Mesenchymal stem cell (in vitro differentiated cells and primary cell): Measurements from ENCODE around the gene CALCOCO2.

Experiments used
- DNase-seq: peaks from one replicate; pipeline ENCODE4 v3.0.0-alpha.2; 2013
- H2AFZ ChIP-seq: one replicate; pipeline ENCODE4 v1.6.1; 2013; ENCODE audit warnings: low read depth, mild to moderate bottlenecking, control low read depth, inconsistent platforms, low read length, moderate library complexity
- H2AK5ac ChIP-seq: 2 replicates; pipeline ENCODE4 v1.6.1; 2013; ENCODE audit warnings: low read length, moderate library complexity, mild to moderate bottlenecking, inconsistent platforms; ENCODE audit not compliant: severe bottlenecking
- H2BK120ac ChIP-seq: one replicate; pipeline ENCODE4 v1.6.1; 2013; ENCODE audit warnings: low read depth, mild to moderate bottlenecking, inconsistent platforms, low read length, moderate library complexity
- H2BK12ac ChIP-seq, 2 experiments: one replicate each; pipeline ENCODE4 v1.6.1; 2013; ENCODE audit warnings: inconsistent platforms in 2 of 2, low read length in 2 of 2, mild to moderate bottlenecking in 2 of 2, moderate library complexity in 2 of 2, control low read depth in 1 of 2
- H2BK15ac ChIP-seq: one replicate; pipeline ENCODE4 v1.6.1; 2013; ENCODE audit warnings: mild to moderate bottlenecking, low read depth, inconsistent platforms; ENCODE audit not compliant: poor library complexity, severe bottlenecking
- H2BK5ac ChIP-seq: 2 replicates; pipeline ENCODE4 v1.6.1; 2013; ENCODE audit warnings: low read depth, mild to moderate bottlenecking, low read length, control low read depth, inconsistent platforms; ENCODE audit not compliant: poor library complexity, severe bottlenecking
- H3K14ac ChIP-seq, 2 experiments: one replicate each; pipeline ENCODE4 v1.6.1; 2013; ENCODE audit warnings: inconsistent platforms in 2 of 2, low read length in 2 of 2, control low read depth in 1 of 2, mild to moderate bottlenecking in 1 of 2, moderate library complexity in 1 of 2
- H3K18ac ChIP-seq, 2 experiments: one replicate each; pipeline ENCODE4 v1.6.1; 2013; ENCODE audit warnings: inconsistent platforms in 2 of 2, low read length in 2 of 2, control low read depth in 1 of 2, low read depth in 1 of 2, mild to moderate bottlenecking in 1 of 2
- H3K23ac ChIP-seq, 2 experiments: one replicate each; pipeline ENCODE4 v1.6.1; 2013; ENCODE audit warnings: inconsistent platforms in 2 of 2, low read length in 2 of 2, mild to moderate bottlenecking in 2 of 2, moderate library complexity in 2 of 2, control low read depth in 1 of 2
- H3K27ac ChIP-seq: 2 replicates; pipeline ENCODE4 v1.5.1; 2013; ENCODE audit warnings: mild to moderate bottlenecking, moderate library complexity, low read length, control low read depth, inconsistent platforms; ENCODE audit not compliant: poor library complexity, severe bottlenecking
- H3K27me3 ChIP-seq, 2 experiments: 2 replicates each; pipeline versions ENCODE4 v1.6.1 to v1.7.0; 2013; ENCODE audit warnings: low read length in 2 of 2, mild to moderate bottlenecking in 2 of 2, moderate library complexity in 2 of 2, control low read depth in 1 of 2, inconsistent platforms in 1 of 2; ENCODE audit not compliant: control insufficient read depth in 1 of 2, insufficient read depth in 1 of 2
- H3K36me3 ChIP-seq, 2 experiments: 2 replicates each; pipeline versions ENCODE4 v1.6.1 to v1.7.0; 2013; ENCODE audit warnings: low read length in 2 of 2, control low read depth in 1 of 2, inconsistent platforms in 1 of 2, low read depth in 1 of 2, mild to moderate bottlenecking in 1 of 2; ENCODE audit not compliant: insufficient read depth in 2 of 2, control insufficient read depth in 1 of 2
- H3K4ac ChIP-seq, 2 experiments: one replicate each; pipeline ENCODE4 v1.6.1; 2013; ENCODE audit warnings: inconsistent platforms in 2 of 2, low read length in 2 of 2, mild to moderate bottlenecking in 2 of 2, moderate library complexity in 2 of 2, control low read depth in 1 of 2, low read depth in 1 of 2
- H3K4me1 ChIP-seq: 2 replicates; pipeline ENCODE4 v1.6.1; 2013; ENCODE audit warnings: low read depth, low read length, control low read depth; ENCODE audit not compliant: control insufficient read depth, insufficient read depth
- H3K4me2 ChIP-seq: 2 replicates; pipeline ENCODE4 v1.6.1; 2013; ENCODE audit warnings: low read length, mild to moderate bottlenecking, inconsistent platforms; ENCODE audit not compliant: poor library complexity, severe bottlenecking
- H3K4me3 ChIP-seq, 2 experiments: 2 replicates each; pipeline versions ENCODE4 v1.5.1 to v1.7.0; 2013; ENCODE audit warnings: low read length in 2 of 2, mild to moderate bottlenecking in 2 of 2, control low read depth in 1 of 2, low read depth in 1 of 2; ENCODE audit not compliant: insufficient read depth in 1 of 2
- H3K79me1 ChIP-seq: replicated peaks from 2 replicates; pipeline ENCODE4 v1.6.1; 2013; ENCODE audit warnings: mild to moderate bottlenecking, control low read depth, low read length, inconsistent platforms; ENCODE audit not compliant: poor library complexity, severe bottlenecking
- H3K9ac ChIP-seq: 2 replicates; pipeline ENCODE4 v1.7.0; 2013; ENCODE audit warnings: mild to moderate bottlenecking, low read length, moderate library complexity
- H3K9me3 ChIP-seq: 2 replicates; pipeline ENCODE4 v1.7.0; 2013; ENCODE audit warnings: mild to moderate bottlenecking, low read length; ENCODE audit not compliant: control insufficient read depth
- H4K8ac ChIP-seq: one replicate; pipeline ENCODE4 v1.6.1; 2013; ENCODE audit warnings: inconsistent platforms, mild to moderate bottlenecking, low read length, moderate library complexity
- H4K91ac ChIP-seq: one replicate; pipeline ENCODE4 v1.6.1; 2013; ENCODE audit warnings: mild to moderate bottlenecking, low read length, inconsistent platforms
- WGBS: methylation state at CpG from one replicate; pipeline ENCODE4 v1.1.7; 2013; ENCODE audit warnings: mixed read lengths; 5-methylcytosine and 5-hydroxymethylcytosine counted together

The CALCOCO2 gene

DNA sequence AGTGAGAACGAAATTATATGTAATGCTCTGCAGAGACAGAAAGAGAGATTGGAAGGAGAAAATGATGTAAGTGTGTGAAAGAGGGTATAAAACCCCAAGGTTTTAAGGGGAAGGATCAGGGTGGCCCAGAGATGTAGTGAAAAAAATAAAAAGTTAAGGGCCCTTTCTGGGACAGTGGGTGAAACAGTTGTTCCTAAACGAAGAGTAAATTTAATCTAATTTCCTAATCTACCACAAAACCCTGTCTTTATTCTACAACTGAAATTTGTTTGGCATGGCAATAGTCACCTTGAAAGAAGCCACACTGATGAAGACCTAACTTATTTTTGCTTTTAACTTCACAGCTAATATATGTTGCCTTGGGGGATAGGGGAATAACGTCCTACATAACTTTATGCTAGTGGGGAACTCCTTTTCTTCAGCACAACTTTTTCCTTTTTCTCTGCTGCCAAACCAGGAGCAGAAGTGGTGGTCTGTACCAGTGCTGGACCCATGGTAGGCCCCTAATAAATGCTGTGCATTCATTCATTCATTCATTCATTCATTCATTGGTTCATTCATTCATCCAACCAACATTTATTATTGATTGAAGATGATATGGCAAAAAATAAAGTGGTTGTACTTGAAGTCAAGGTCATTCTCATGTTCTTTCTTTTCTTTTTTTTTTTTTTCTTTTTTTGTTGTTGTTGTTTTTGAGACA, 25.4 kb downstream of the CALCOCO2 start:
- Histone ChIP-seq H3K18ac (no peak overlapping the region), H3K9me3 (no peaks in the 10 kb centered on the region), H2BK5ac (no peak overlapping the region), H3K27me3 (no peaks in the 10 kb centered on the region), H2BK12ac (no peak overlapping the region), H2BK15ac (no peak overlapping the region), H3K36me3 (peaks cover 36 to 82% of the 10 kb centered on the region in 2 experiments), H3K4me2 (no peak overlapping the region), H2AK5ac (no peak overlapping the region), H3K27ac (no peak overlapping the region), H4K91ac (no peak overlapping the region), H3K23ac (no peak overlapping the region), H4K8ac (no peak overlapping the region), H3K4me3 (no peak overlapping the region), H3K14ac (no peak overlapping the region), H2AFZ (no peak overlapping the region), H3K4ac (no peak overlapping the region), H3K9ac (no peak overlapping the region), H3K4me1 (no peaks in the 10 kb centered on the region), H3K79me1 (no peaks in the 10 kb centered on the region), H2BK120ac (no peak overlapping the region)
- WGBS = 87% methylated on average over 3 of the region's 3 CpGs
- no peak for DNase-seq

GRCh38 chr17:48860034-48860433, 29.2 kb downstream of the CALCOCO2 start:
- Histone ChIP-seq H3K27me3 (no peaks in the 10 kb centered on the region), H3K18ac (no peak overlapping the region), H4K91ac (no peak overlapping the region), H3K4me3 (no peak overlapping the region), H3K79me1 (no peaks in the 10 kb centered on the region), H2BK5ac (no peak overlapping the region), H3K9ac (no peak overlapping the region), H3K14ac (no peak overlapping the region), H3K27ac (no peak overlapping the region), H2AFZ (no peak overlapping the region), H3K4me2 (no peak overlapping the region), H3K4ac (no peak overlapping the region), H3K9me3 (no peaks in the 10 kb centered on the region), H4K8ac (no peak overlapping the region), H2BK12ac (no peak overlapping the region), H2BK15ac (no peak overlapping the region), H2BK120ac (no peak overlapping the region), H3K4me1 (no peaks in the 10 kb centered on the region), H2AK5ac (no peak overlapping the region), H3K23ac (no peak overlapping the region), H3K36me3 (peaks cover 34 to 87% of the 10 kb centered on the region in 2 experiments)
- no peak for DNase-seq
- 94% methylated on average over 2 of the region's 3 CpGs for WGBS

DNA sequence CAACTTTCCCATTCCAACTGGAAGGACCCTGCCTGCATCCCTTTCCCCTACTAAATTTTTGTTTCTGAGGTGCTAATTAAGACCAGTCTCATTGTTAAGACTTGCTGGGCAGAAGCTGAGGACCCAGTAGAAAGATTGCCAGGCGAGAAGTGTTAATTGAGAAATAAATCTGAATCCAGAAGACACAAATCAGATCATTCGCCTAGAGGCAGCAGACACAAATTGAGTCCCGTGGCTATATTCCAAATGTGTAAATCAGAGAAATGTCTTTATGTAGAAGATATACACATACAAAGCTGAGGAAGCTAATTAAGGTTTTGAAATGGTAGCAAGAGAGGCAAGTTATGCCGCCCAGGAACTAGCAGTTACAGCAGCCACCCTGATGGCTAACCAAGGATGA, 29.6 kb downstream of the CALCOCO2 start:
- H3K4me3 ChIP-seq = no peak overlapping the region
- no peak overlapping the region for H3K27ac ChIP-seq
- H3K4me1 ChIP-seq = no peaks in the 10 kb centered on the region
- H3K23ac ChIP-seq = no peak overlapping the region
- no peak overlapping the region for H2AK5ac ChIP-seq
- no peak overlapping the region for H2AFZ ChIP-seq
- no peak overlapping the region for H2BK15ac ChIP-seq
- no peak overlapping the region for H4K8ac ChIP-seq
- no peak overlapping the region for H2BK5ac ChIP-seq
- H3K36me3 ChIP-seq = peaks cover 29 to 84% of the 10 kb centered on the region in 2 experiments
- H4K91ac ChIP-seq = no peak overlapping the region
- no peak overlapping the region for H3K18ac ChIP-seq
- no peaks in the 10 kb centered on the region for H3K79me1 ChIP-seq
- H2BK12ac ChIP-seq = no peak overlapping the region
- no peaks in the 10 kb centered on the region for H3K9me3 ChIP-seq
- no peak overlapping the region for H3K14ac ChIP-seq
- over 99% methylated on average over 4 of the region's 4 CpGs for WGBS
- H3K4ac ChIP-seq = no peak overlapping the region
- no peak overlapping the region for H2BK120ac ChIP-seq
- no peak overlapping the region for H3K4me2 ChIP-seq
- DNase-seq = no peak
- no peaks in the 10 kb centered on the region for H3K27me3 ChIP-seq
- no peak overlapping the region for H3K9ac ChIP-seq

- H3K27me3 ChIP-seq = peaks cover 0 to 20% of the 10 kb centered on the region in 2 experiments
- no peak overlapping the region for H2AK5ac ChIP-seq
- no peak overlapping the region for H3K4ac ChIP-seq
- no peaks in the 10 kb centered on the region for H3K4me1 ChIP-seq
- no peak for DNase-seq
- no peak overlapping the region for H4K91ac ChIP-seq
- peaks cover 2 to 18% of the 10 kb centered on the region in 2 experiments for H3K36me3 ChIP-seq
- 69% methylated on average over 3 of the region's 3 CpGs for WGBS
- H2BK12ac ChIP-seq = no peak overlapping the region
- no peaks in the 10 kb centered on the region for H3K9me3 ChIP-seq
- H3K4me3 ChIP-seq = no peak overlapping the region
- H3K9ac ChIP-seq = no peak overlapping the region
- no peak overlapping the region for H3K18ac ChIP-seq
- H3K14ac ChIP-seq = no peak overlapping the region
- no peak overlapping the region for H2BK15ac ChIP-seq
- H2AFZ ChIP-seq = no peak overlapping the region
- no peak overlapping the region for H2BK120ac ChIP-seq
- H3K4me2 ChIP-seq = no peak overlapping the region
- H3K79me1 ChIP-seq = no peaks in the 10 kb centered on the region
- H2BK5ac ChIP-seq = no peak overlapping the region
- no peak overlapping the region for H3K27ac ChIP-seq
- no peak overlapping the region for H3K23ac ChIP-seq
- H4K8ac ChIP-seq = no peak overlapping the region
Observed at GRCh38 chr17:48868916-48869500, 38.2 kb downstream of the CALCOCO2 start.
